Left lung (tissue), 10 donors: Measurements from ENCODE around the gene COL4A4. TPM values are rescaled to one million over a fixed set of nuclear protein-coding genes. Genes with fewer than 3 reads are reported as not detected.

Experiments used
- ATAC-seq: fragments of 200-7000 bp; cut with Tn5 transposase; one replicate; pipeline ENCODE4 v1.9.1; 2020; ENCODE audit warnings: moderate library complexity
- DNase-seq, 4 donors: peaks; one replicate each; pipeline ENCODE4 v3.0.0-alpha.2; 2013 to 2020
- H3K27ac ChIP-seq, 2 donors: fragments of 200-600 bp; sonication (generic) in 1 of 2; one replicate each; pipeline versions ENCODE4 v1.5.0 to v1.8.0; 2020 to 2021
- H3K27me3 ChIP-seq, 2 donors: fragments of 200-600 bp; sonication (generic) in 1 of 2; one replicate each; pipeline versions ENCODE4 v1.5.0 to v1.8.0; 2020 to 2021
- H3K36me3 ChIP-seq, 2 donors: fragments of 200-600 bp; sonication (generic) in 1 of 2; one replicate each; pipeline versions ENCODE4 v1.5.0 to v1.8.0; 2020 to 2021
- H3K4me1 ChIP-seq, 2 donors: fragments of 200-600 bp; one replicate each; pipeline ENCODE4 v1.8.0; 2021
- H3K4me3 ChIP-seq, 2 donors: fragments of 200-600 bp; sonication (generic) in 1 of 2; one replicate each; pipeline versions ENCODE4 v1.5.0 to v1.8.0; 2020 to 2021; ENCODE audit warnings: mild to moderate bottlenecking in 1 of 2
- H3K9me3 ChIP-seq, 2 donors: fragments of 200-600 bp; sonication (generic) in 1 of 2; one replicate each; pipeline versions ENCODE4 v1.5.0 to v1.8.0; 2020 to 2021
- intact Hi-C, 2 donors: fragments of 100-400 bp; cut with DNase I; formaldehyde crosslinking; loops; one replicate each; pipeline versions ENCODE4 v1.11.2 to v1.14.2; 2022
- polyA plus RNA-seq, 6 donors: library from polyadenylated mRNA; unstranded; fragments of 120-200 nt; gene quantifications; one replicate each; pipeline ENCODE4 v1.2.1, GENCODE V29; 2013; ENCODE audit not compliant: insufficient read length in 6 of 6
- total RNA-seq, 2 donors: library from RNA; stranded (reverse); fragmentation: NEBNext Ultra II Directional; extraction: Animal tissue kit (Norgen Biotek cat#: 25700); gene quantifications; one replicate each; pipeline ENCODE4 v1.2.1, GENCODE V29; 2021
- TF ChIP-seq, protein P1 (sequence below), 2 donors: fragments of 200-600 bp; sonication (generic) in 1 of 2; IDR thresholded peaks; one replicate each; pipeline versions ENCODE4 v1.5.0 to v1.8.0; 2021; ENCODE audit warnings: antibody characterized with exemption in 2 of 2
- donor health status: DM: no; HTN: yes; CAD: no.
- donor health status: DM: no; HTN: no; CAD: no.

Gene COL4A4
- total and polyA plus RNA-seq, 8 donors = 5.4 to 51.2 (median 10.2) TPM

DNA sequence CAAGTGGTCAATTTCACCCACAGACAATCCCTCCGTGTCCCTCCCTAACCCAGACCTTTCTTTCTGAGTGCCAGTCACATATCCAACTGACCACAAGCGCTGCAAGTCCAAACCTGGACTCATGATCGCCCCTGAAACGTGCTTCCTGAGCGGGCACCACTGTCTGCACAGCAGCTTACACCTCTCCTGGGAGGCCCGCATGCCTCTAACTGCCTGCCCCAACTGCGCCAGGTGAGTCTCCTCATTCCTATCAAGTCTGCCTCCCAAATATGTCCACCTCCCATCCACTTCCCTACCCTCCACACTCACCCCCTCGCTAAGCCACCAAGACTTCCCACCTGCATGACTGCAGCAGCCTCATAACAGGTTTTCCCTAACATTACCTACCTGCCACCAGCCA is 33.4 kb downstream of the COL4A4 start:
- no peaks in the 10 kb centered on the region for H3K9me3 ChIP-seq
- DNase-seq (no peak), ATAC-seq (no peak)
- no peak overlapping the region for H3K27ac ChIP-seq
- TF ChIP-seq, protein P1, sequence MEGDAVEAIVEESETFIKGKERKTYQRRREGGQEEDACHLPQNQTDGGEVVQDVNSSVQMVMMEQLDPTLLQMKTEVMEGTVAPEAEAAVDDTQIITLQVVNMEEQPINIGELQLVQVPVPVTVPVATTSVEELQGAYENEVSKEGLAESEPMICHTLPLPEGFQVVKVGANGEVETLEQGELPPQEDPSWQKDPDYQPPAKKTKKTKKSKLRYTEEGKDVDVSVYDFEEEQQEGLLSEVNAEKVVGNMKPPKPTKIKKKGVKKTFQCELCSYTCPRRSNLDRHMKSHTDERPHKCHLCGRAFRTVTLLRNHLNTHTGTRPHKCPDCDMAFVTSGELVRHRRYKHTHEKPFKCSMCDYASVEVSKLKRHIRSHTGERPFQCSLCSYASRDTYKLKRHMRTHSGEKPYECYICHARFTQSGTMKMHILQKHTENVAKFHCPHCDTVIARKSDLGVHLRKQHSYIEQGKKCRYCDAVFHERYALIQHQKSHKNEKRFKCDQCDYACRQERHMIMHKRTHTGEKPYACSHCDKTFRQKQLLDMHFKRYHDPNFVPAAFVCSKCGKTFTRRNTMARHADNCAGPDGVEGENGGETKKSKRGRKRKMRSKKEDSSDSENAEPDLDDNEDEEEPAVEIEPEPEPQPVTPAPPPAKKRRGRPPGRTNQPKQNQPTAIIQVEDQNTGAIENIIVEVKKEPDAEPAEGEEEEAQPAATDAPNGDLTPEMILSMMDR (IDR thresholded peaks at IDR 0.05) = no peak
- H3K4me1 ChIP-seq = no peaks in the 10 kb centered on the region
- peaks cover 0 to 7% of the 10 kb centered on the region in 2 donors for H3K27me3 ChIP-seq
- H3K36me3 ChIP-seq = no peaks in the 10 kb centered on the region
- intact Hi-C loops = loop anchor here in 1 of 2 donors (10.0 kb wide), 1 partner anchor 104 kb away; no protein-coding TSS in a partner anchor
- no peak overlapping the region for H3K4me3 ChIP-seq

DNA sequence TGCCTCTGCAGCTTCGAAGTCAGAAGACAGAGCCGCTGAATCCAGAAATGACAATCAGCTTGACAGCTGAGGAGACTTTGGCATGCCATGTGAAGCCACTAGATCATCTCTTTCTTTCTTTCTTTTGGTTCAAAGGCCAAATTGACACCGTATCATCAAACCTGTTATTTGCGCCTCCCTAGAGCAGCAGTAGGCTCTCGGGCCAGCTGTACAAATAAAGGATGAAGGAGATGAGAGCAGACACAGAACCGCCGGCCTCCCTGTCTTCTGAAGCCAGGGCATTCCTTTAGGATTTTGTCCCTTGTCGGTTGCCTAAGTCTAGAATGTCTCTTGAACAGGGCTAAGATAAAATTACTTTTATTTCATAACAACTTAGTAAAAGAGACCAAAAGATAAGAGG is 36.8 kb downstream of the COL4A4 start:
- Histone ChIP-seq H3K4me3 (no peak overlapping the region), H3K9me3 (no peaks in the 10 kb centered on the region), H3K27me3 (peaks cover 0 to 8% of the 10 kb centered on the region in 2 donors), H3K4me1 (no peaks in the 10 kb centered on the region), H3K36me3 (no peaks in the 10 kb centered on the region), H3K27ac (no peak overlapping the region)
- no peak for DNase-seq
- intact Hi-C loops = no loop called here
- ATAC-seq = no peak
- TF ChIP-seq, protein P1 (IDR thresholded peaks at IDR 0.05) = no peak

DNA sequence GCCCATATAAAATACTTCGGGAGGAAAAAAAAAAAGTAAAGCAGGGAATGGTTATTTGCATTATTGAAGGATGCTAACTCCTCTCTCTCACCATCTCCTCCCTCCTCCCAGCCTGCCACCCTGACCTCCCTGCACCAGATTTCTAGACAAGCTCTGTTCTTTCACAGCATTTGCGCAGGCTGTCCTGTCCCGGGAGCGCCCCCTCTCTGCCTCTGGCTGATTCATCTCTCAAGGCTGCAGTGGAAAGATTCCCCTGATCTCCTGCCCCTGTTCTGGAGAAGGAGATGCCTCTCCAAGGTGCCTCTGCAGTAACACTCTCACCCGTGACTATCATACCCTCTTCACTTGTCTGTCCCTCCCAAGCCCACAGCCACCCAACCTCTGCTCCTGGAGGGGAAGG is 38.5 kb downstream of the COL4A4 start:
- no peaks in the 10 kb centered on the region for H3K4me1 ChIP-seq
- intact Hi-C loops = no loop called here
- no peaks in the 10 kb centered on the region for H3K9me3 ChIP-seq
- H3K4me3 ChIP-seq = no peak overlapping the region
- H3K36me3 ChIP-seq = no peaks in the 10 kb centered on the region
- ATAC-seq = no peak
- no peak overlapping the region for H3K27ac ChIP-seq
- H3K27me3 ChIP-seq = peaks cover 0 to 8% of the 10 kb centered on the region in 2 donors
- DNase-seq = no peak
- TF ChIP-seq, protein P1 (IDR thresholded peaks at IDR 0.05) = no peak

DNA sequence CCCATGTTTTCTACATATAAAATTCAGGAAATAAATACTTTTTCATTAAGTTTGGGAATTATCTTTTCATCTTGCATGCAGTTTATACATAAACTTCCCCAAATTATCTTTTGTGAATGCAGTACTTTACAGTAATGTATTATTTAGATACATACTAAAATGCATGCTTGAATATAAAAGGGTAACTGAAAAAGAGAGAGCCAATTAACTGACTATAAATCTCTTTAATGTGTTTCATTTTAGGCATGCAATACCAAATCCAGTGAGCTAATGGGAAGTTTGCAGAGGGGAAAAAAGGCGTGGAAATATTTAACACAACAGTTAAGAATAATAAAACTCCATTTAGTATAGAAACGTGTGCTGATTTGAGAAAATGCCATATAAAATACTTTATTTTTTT is 39.2 kb downstream of the COL4A4 start:
- intact Hi-C loops = no loop called here
- TF ChIP-seq, protein P1 (IDR thresholded peaks at IDR 0.05) = no peak
- no peak overlapping the region for H3K4me3 ChIP-seq
- no peaks in the 10 kb centered on the region for H3K36me3 ChIP-seq
- H3K4me1 ChIP-seq = no peaks in the 10 kb centered on the region
- peaks cover 0 to 8% of the 10 kb centered on the region in 2 donors for H3K27me3 ChIP-seq
- no peak for DNase-seq
- H3K9me3 ChIP-seq = no peaks in the 10 kb centered on the region
- no peak overlapping the region for H3K27ac ChIP-seq
- no peak for ATAC-seq

DNA sequence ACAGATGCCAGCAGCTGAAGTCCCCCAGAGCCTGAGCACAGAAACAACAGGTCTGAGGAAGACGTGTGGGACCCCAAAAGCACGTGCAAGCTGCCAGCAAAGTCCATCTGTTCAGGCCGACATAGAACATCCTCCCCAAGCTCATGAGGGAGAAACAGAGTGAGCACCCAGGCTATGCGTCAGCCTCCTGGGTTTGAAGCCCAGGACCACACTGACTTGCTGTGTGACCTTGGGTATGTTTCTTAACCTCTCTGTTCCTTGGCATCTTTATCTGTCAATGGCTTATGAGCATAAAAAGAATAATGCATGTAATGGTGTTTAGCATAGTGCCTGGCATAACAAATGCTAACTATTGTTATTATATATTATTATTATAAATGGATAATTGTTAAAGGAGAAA is 40.3 kb downstream of the COL4A4 start:
- intact Hi-C loops = no loop called here
- H3K4me3 ChIP-seq = no peak overlapping the region
- H3K27me3 ChIP-seq = peaks cover 0 to 8% of the 10 kb centered on the region in 2 donors
- no peak overlapping the region for H3K27ac ChIP-seq
- no peaks in the 10 kb centered on the region for H3K4me1 ChIP-seq
- ATAC-seq (no peak), DNase-seq (no peak)
- no peaks in the 10 kb centered on the region for H3K36me3 ChIP-seq
- H3K9me3 ChIP-seq = no peaks in the 10 kb centered on the region
- TF ChIP-seq, protein P1 (IDR thresholded peaks at IDR 0.05) = no peak
